Loucy (cell line): ENCODE measurements around the gene IGFBPL1.

ENCODE experiments used
- EZH2phosphoT487 ChIP-seq: fragments of 200-600 bp; IDR thresholded peaks from 2 replicates; pipeline ENCODE4 v1.6.1; 2018; ENCODE audit warnings: antibody characterized with exemption, mild to moderate bottlenecking, moderate library complexity, borderline replicate concordance
- TF ChIP-seq, protein P1 (sequence below): fragments of 200-600 bp; sonication (generic); conservative IDR thresholded peaks from 2 replicates; pipeline ENCODE4 v1.5.1; 2014; ENCODE audit warnings: mild to moderate bottlenecking, antibody characterized with exemption, low read length

DNA sequence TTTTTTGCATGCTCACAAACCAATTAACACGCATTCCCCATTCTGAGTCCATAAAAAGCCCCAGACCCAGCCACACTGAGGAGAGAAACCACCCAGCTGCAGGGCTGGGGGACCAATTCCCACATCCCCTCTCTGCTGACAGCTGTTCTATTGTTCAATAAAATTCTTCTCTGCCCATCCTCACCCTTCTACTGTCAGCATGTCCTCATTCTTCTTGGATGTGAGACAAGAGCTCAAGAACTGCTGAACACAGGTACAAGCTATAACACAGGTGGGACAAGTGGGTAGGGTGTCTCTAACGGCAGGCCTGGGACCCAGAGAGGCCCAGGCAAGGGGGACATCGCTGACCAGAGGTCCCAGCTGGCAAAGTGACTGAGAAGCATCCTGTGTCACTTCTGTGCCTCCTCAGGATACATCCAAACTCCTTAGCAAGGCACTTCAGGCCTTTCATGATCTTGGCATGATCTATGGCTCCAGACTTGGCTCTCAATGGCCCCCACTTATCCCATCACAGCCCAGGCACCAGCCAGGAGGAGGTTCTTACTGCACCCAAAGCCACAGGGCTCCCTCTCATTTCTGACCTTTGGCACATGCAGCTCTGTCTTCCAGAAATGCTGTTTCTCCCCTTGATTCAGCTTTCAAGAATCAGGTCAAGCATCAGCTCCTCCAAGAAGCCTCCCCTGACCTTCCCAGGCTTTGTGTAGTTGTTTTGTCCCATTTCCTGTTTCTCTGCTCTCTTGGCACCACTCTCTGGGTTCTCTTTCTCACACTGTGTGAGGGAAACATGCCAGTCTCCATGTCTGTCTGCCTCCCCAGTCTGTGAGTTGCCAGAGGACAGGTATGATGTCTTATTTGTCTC is 39.0 kb downstream of the IGFBPL1 start:
- TF ChIP-seq, protein P1, sequence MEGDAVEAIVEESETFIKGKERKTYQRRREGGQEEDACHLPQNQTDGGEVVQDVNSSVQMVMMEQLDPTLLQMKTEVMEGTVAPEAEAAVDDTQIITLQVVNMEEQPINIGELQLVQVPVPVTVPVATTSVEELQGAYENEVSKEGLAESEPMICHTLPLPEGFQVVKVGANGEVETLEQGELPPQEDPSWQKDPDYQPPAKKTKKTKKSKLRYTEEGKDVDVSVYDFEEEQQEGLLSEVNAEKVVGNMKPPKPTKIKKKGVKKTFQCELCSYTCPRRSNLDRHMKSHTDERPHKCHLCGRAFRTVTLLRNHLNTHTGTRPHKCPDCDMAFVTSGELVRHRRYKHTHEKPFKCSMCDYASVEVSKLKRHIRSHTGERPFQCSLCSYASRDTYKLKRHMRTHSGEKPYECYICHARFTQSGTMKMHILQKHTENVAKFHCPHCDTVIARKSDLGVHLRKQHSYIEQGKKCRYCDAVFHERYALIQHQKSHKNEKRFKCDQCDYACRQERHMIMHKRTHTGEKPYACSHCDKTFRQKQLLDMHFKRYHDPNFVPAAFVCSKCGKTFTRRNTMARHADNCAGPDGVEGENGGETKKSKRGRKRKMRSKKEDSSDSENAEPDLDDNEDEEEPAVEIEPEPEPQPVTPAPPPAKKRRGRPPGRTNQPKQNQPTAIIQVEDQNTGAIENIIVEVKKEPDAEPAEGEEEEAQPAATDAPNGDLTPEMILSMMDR: no peak
- TF ChIP-seq EZH2phosphoT487: no peak
